Kidney (tissue), 14 donors: ENCODE measurements around the gene ZC3H15. TPM values are rescaled to one million over a fixed set of nuclear protein-coding genes. Genes with fewer than 3 reads are reported as not detected.

Source experiments
- DNase-seq, 5 donors: peaks; one replicate each; pipeline ENCODE4 v3.0.0-alpha.2; 2013 to 2020
- FAIRE-seq: peaks from 2 replicates; lab custom pipeline; 2012; peaks lifted over from hg19 to GRCh38; lab: Jason Lieb, UNC
- H3K27ac ChIP-seq, 2 donors: one replicate each; pipeline ENCODE4 v1.7.0; 2013; ENCODE audit warnings: low read depth in 2 of 2, low read length in 2 of 2, inconsistent platforms in 1 of 2
- H3K27me3 ChIP-seq: one replicate; pipeline ENCODE4 v1.7.1; 2013; ENCODE audit warnings: low read length, inconsistent platforms; ENCODE audit not compliant: control insufficient read depth, insufficient read depth
- H3K36me3 ChIP-seq, 3 donors: one replicate each; pipeline versions ENCODE4 v1.7.0 to v1.7.1; 2013; ENCODE audit warnings: low read length in 3 of 3, control low read depth in 1 of 3, inconsistent platforms in 1 of 3; ENCODE audit not compliant: insufficient read depth in 3 of 3, control insufficient read depth in 2 of 3
- H3K4me1 ChIP-seq, 3 donors: one replicate each; pipeline versions ENCODE4 v1.7.0 to v1.7.1; 2013; ENCODE audit warnings: low read length in 3 of 3, inconsistent platforms in 1 of 3, low read depth in 1 of 3; ENCODE audit not compliant: control insufficient read depth in 2 of 3, insufficient read depth in 2 of 3
- H3K4me3 ChIP-seq, 3 donors: one replicate each; pipeline versions ENCODE4 v1.7.0 to v1.8.1; 2013; ENCODE audit warnings: low read length in 3 of 3, control low read depth in 1 of 3, inconsistent platforms in 1 of 3
- H3K9ac ChIP-seq, 3 donors: one replicate each; pipeline versions ENCODE4 v1.7.0 to v1.7.1; 2013; ENCODE audit warnings: low read length in 3 of 3, control low read depth in 1 of 3, inconsistent platforms in 1 of 3
- H3K9me3 ChIP-seq, 3 donors: one replicate each; pipeline versions ENCODE4 v1.7.0 to v1.7.1; 2013; ENCODE audit warnings: low read length in 3 of 3, control low read depth in 1 of 3, inconsistent platforms in 1 of 3; ENCODE audit not compliant: control insufficient read depth in 2 of 3, insufficient read depth in 1 of 3
- CTCF ChIP-seq: IDR thresholded peaks from 3 replicates; pipeline ENCODE4 v1.5.1; 2012; ENCODE audit warnings: mild to moderate bottlenecking, moderate library complexity, borderline replicate concordance; ENCODE audit not compliant: insufficient read depth; ENCODE audit errors: extremely low read depth
- intact Hi-C: fragments of 100-400 bp; cut with DNase I; formaldehyde crosslinking; loops from one replicate; pipeline ENCODE4 v1.11.1; 2022
- polyA plus RNA-seq: library from polyadenylated mRNA; stranded (reverse); fragments of 350-450 nt; fragmentation: Illumina TruSeq; extraction: RNeasy Lipid Tissue Mini Kit (QIAGEN cat#74804); gene quantifications from one replicate; pipeline ENCODE4 v1.2.3, GENCODE V29; 2014; ENCODE audit warnings: low read depth, low replicate concordance; ENCODE audit not compliant: insufficient read depth
- total RNA-seq: library from RNA; stranded (reverse); fragmentation: NEBNext Ultra II Directional; extraction: Animal tissue kit (Norgen Biotek cat#: 25700); gene quantifications from one replicate; pipeline ENCODE4 v1.2.1, GENCODE V29; 2021
- donor health status: control.
- donor health status: control.
- donor health status: control.
- donor health status: control.
- donor health status: control.
- donor health status: DM: yes; HTN: yes; CAD: no.
- donor health status: Normal renal cell carcinoma (clear cell type).

ZC3H15 gene
- total and polyA plus RNA-seq, 2 donors from 2014 or later, result 45.3 to 51.5 TPM

GRCh38 chr2:186508263-186508662 lies 22.2 kb downstream of the ZC3H15 start:
- no peak overlapping the region for H3K27ac ChIP-seq
- H3K4me3 ChIP-seq, result no peak overlapping the region
- H3K9me3 ChIP-seq, result no peaks in the 10 kb centered on the region
- no peaks in the 10 kb centered on the region for H3K4me1 ChIP-seq
- intact Hi-C loops, result loop anchor here (10.0 kb wide), 1 partner anchor 137 kb away; no protein-coding TSS in a partner anchor
- FAIRE-seq (no peak), DNase-seq (no peak)
- no peak for TF ChIP-seq CTCF
- no peak overlapping the region for H3K9ac ChIP-seq
- H3K27me3 ChIP-seq, result no peaks in the 10 kb centered on the region
- H3K36me3 ChIP-seq, result peaks cover 8 to 27% (median 23%) of the 10 kb centered on the region in 3 donors

- no peak overlapping the region for H3K4me3 ChIP-seq
- TF ChIP-seq CTCF, result no peak
- H3K36me3 ChIP-seq, result peaks cover 0 to 5% (median 2%) of the 10 kb centered on the region in 3 donors
- H3K4me1 ChIP-seq, result no peaks in the 10 kb centered on the region
- no peaks in the 10 kb centered on the region for H3K27me3 ChIP-seq
- no peak overlapping the region for H3K27ac ChIP-seq
- DNase-seq (no peak), FAIRE-seq (no peak)
- intact Hi-C loops, result no loop called here
- no peaks in the 10 kb centered on the region for H3K9me3 ChIP-seq
- no peak overlapping the region for H3K9ac ChIP-seq
Measured at GRCh38 chr2:186515376-186515775, 29.3 kb downstream of the ZC3H15 start.

GRCh38 chr2:186516396-186516795 lies 30.3 kb downstream of the ZC3H15 start:
- H3K27ac ChIP-seq, result no peak overlapping the region
- no peaks in the 10 kb centered on the region for H3K4me1 ChIP-seq
- H3K36me3 ChIP-seq, result peaks cover 2 to 8% (median 8%) of the 10 kb centered on the region in 3 donors
- H3K4me3 ChIP-seq, result no peak overlapping the region
- H3K9ac ChIP-seq, result no peak overlapping the region
- FAIRE-seq (no peak), DNase-seq (no peak)
- intact Hi-C loops, result no loop called here
- H3K9me3 ChIP-seq, result no peaks in the 10 kb centered on the region
- H3K27me3 ChIP-seq, result no peaks in the 10 kb centered on the region
- TF ChIP-seq CTCF, result no peak

GRCh38 chr2:186517090-186517489 lies 31.0 kb downstream of the ZC3H15 start:
- H3K4me3 ChIP-seq, result no peak overlapping the region
- H3K4me1 ChIP-seq, result no peaks in the 10 kb centered on the region
- peaks cover 2 to 8% (median 4%) of the 10 kb centered on the region in 3 donors for H3K36me3 ChIP-seq
- H3K27ac ChIP-seq, result no peak overlapping the region
- no peak for FAIRE-seq
- DNase-seq, result no peak
- no peaks in the 10 kb centered on the region for H3K27me3 ChIP-seq
- H3K9ac ChIP-seq, result no peak overlapping the region
- intact Hi-C loops, result no loop called here
- no peak for TF ChIP-seq CTCF
- H3K9me3 ChIP-seq, result no peaks in the 10 kb centered on the region
